Measurements from ENCODE around the gene ADAD1.

- TF ChIP-seq, protein P1, sequence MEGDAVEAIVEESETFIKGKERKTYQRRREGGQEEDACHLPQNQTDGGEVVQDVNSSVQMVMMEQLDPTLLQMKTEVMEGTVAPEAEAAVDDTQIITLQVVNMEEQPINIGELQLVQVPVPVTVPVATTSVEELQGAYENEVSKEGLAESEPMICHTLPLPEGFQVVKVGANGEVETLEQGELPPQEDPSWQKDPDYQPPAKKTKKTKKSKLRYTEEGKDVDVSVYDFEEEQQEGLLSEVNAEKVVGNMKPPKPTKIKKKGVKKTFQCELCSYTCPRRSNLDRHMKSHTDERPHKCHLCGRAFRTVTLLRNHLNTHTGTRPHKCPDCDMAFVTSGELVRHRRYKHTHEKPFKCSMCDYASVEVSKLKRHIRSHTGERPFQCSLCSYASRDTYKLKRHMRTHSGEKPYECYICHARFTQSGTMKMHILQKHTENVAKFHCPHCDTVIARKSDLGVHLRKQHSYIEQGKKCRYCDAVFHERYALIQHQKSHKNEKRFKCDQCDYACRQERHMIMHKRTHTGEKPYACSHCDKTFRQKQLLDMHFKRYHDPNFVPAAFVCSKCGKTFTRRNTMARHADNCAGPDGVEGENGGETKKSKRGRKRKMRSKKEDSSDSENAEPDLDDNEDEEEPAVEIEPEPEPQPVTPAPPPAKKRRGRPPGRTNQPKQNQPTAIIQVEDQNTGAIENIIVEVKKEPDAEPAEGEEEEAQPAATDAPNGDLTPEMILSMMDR (IDR thresholded peaks at IDR 0.05), result no peak
- TF ChIP-seq POLR2A (IDR thresholded peaks at IDR 0.05) (no peak), POLR2AphosphoS5 (IDR thresholded peaks at IDR 0.05) (no peak), EP300 (IDR thresholded peaks at IDR 0.05; ENCODE audit: low read depth) (no peak)
Measured at GRCh38 chr4:122403861-122404260, 25.1 kb downstream of the ADAD1 start.
